B cell (primary cell): ENCODE data around the gene ALDH4A1. TPM values are rescaled to one million over a fixed set of nuclear protein-coding genes. Genes with fewer than 3 reads are reported as not detected.

Source experiments
- ATAC-seq: fragments of 200-7000 bp; cut with Tn5 transposase; one replicate; pipeline ENCODE4 v1.10.0; 2021; ENCODE audit warnings: low read depth, mild to moderate bottlenecking, moderate number of reproducible peaks, moderate library complexity
- CTCF ChIA-PET: fragments of 350-600 bp; sonication (Branson Sonifier 250); formaldehyde crosslinking; loops from one replicate; lab custom pipeline; 2021; ENCODE audit warnings: antibody characterized with exemption, inconsistent platforms; lab: Charles Lee
- POLR2A ChIA-PET: fragments of 350-600 bp; sonication (Branson Sonifier 250); formaldehyde crosslinking; loops from one replicate; lab custom pipeline; 2021; ENCODE audit warnings: antibody characterized with exemption; lab: Charles Lee
- DNase-seq: peaks from one replicate; pipeline ENCODE4 v3.0.0; 2013
- H2AFZ ChIP-seq: 2 replicates; pipeline ENCODE4 v1.6.1; 2012; ENCODE audit warnings: mild to moderate bottlenecking, low read depth, low read length; ENCODE audit not compliant: insufficient read depth, poor library complexity, severe bottlenecking
- H3K27ac ChIP-seq, 2 donors: 1 replicate in 1 of 2; 2 replicates in 1 of 2; pipeline ENCODE4 v1.5.1; 2012 to 2013; ENCODE audit warnings: low read length in 2 of 2, mild to moderate bottlenecking in 2 of 2, moderate library complexity in 1 of 2
- H3K27me3 ChIP-seq, 4 experiments: fragments of 200-600 bp in 1 of 4; sonication (generic) in 1 of 4; replicated peaks in 1 of 4; 1 replicate in 2 of 4; 2 replicates in 2 of 4; pipeline versions ENCODE4 v1.6.1 to v1.7.0; 2013 to 2016; ENCODE audit warnings: low read length in 3 of 4, mild to moderate bottlenecking in 2 of 4, mixed read lengths in 1 of 4, moderate library complexity in 1 of 4; ENCODE audit not compliant: insufficient read depth in 4 of 4, control insufficient read depth in 3 of 4; ENCODE audit errors: control extremely low read depth in 1 of 4
- H3K36me3 ChIP-seq, 2 experiments: replicated peaks in 1 of 2; 1 replicate in 1 of 2; 2 replicates in 1 of 2; pipeline versions ENCODE4 v1.6.1 to v1.7.1; 2013; ENCODE audit warnings: low read length in 1 of 2; ENCODE audit not compliant: insufficient read depth in 2 of 2, control insufficient read depth in 1 of 2; ENCODE audit errors: control extremely low read depth in 1 of 2, extremely low read depth in 1 of 2
- H3K4me1 ChIP-seq, 2 donors: fragments of 200-600 bp in 1 of 2; sonication (generic) in 1 of 2; 1 replicate in 1 of 2; 2 replicates in 1 of 2; pipeline versions ENCODE4 v1.5.1 to v1.6.1; 2013 to 2017; ENCODE audit warnings: low read length in 2 of 2; ENCODE audit not compliant: control insufficient read depth in 2 of 2, insufficient read depth in 2 of 2
- H3K4me2 ChIP-seq: replicated peaks from 2 replicates; pipeline ENCODE3; 2012; ENCODE audit warnings: mild to moderate bottlenecking, low read depth, low read length; ENCODE audit not compliant: poor library complexity, severe bottlenecking
- H3K4me3 ChIP-seq, 5 experiments: fragments of 200-600 bp in 1 of 5; sonication (generic) in 1 of 5; 1 replicate in 3 of 5; 2 replicates in 2 of 5; pipeline versions ENCODE4 v1.5.1 to v1.7.0; 2011 to 2016; ENCODE audit warnings: low read length in 4 of 5, mild to moderate bottlenecking in 4 of 5, low read depth in 2 of 5, control low read depth in 1 of 5, moderate library complexity in 1 of 5; ENCODE audit not compliant: insufficient read depth in 1 of 5; ENCODE audit errors: control extremely low read depth in 1 of 5, extremely low read depth in 1 of 5
- H3K79me2 ChIP-seq: fragments of 200-600 bp; sonication (generic); one replicate; pipeline ENCODE4 v1.6.0; 2016; ENCODE audit warnings: low read length; ENCODE audit not compliant: control insufficient read depth, insufficient read depth
- H3K9ac ChIP-seq: fragments of 200-600 bp; sonication (generic); 2 replicates; pipeline ENCODE4 v1.6.1; 2017; ENCODE audit warnings: mild to moderate bottlenecking, low read length, moderate library complexity
- H3K9me3 ChIP-seq, 3 donors: one replicate each; pipeline versions ENCODE4 v1.6.1 to v1.7.1; 2013; ENCODE audit warnings: low read length in 2 of 3; ENCODE audit not compliant: control insufficient read depth in 2 of 3, insufficient read depth in 1 of 3; ENCODE audit errors: control extremely low read depth in 1 of 3
- H4K20me1 ChIP-seq: 2 replicates; pipeline ENCODE4 v1.6.0; 2012; ENCODE audit warnings: mild to moderate bottlenecking, low read length; ENCODE audit not compliant: insufficient read depth, control insufficient read depth, poor library complexity, severe bottlenecking
- H3K27ac Mint-ChIP-seq: one replicate; pipeline ENCODE4 v1.8.0; 2021; ENCODE audit warnings: mixed read lengths
- H3K27me3 Mint-ChIP-seq: one replicate; pipeline ENCODE4 v1.8.0; 2021; ENCODE audit warnings: mixed read lengths
- H3K4me1 Mint-ChIP-seq: one replicate; pipeline ENCODE4 v1.8.0; 2021; ENCODE audit warnings: mixed read lengths
- H3K4me3 Mint-ChIP-seq: one replicate; pipeline ENCODE4 v1.8.0; 2021; ENCODE audit warnings: mixed read lengths
- H3K9me3 Mint-ChIP-seq: one replicate; pipeline ENCODE4 v1.8.0; 2022; ENCODE audit warnings: mixed read lengths; ENCODE audit not compliant: insufficient read depth
- EZH2 ChIP-seq: IDR thresholded peaks from 2 replicates; pipeline ENCODE4 v1.6.1; 2012; ENCODE audit warnings: borderline replicate concordance, low read depth, mild to moderate bottlenecking, moderate library complexity, low read length; ENCODE audit not compliant: insufficient read depth, poor library complexity, severe bottlenecking
- WGBS: methylation state at CpG from one replicate; pipeline ENCODE4 v1.1.5; 2013; ENCODE audit warnings: missing lambda C conversion rate; ENCODE audit not compliant: insufficient coverage; 5-methylcytosine and 5-hydroxymethylcytosine counted together
- intact Hi-C: fragments of 100-400 bp; cut with micrococcal nuclease; formaldehyde crosslinking; loops from one replicate; pipeline ENCODE4 v1.10.0; 2022
- polyA plus RNA-seq: library from polyadenylated mRNA; depleted of rRNA; stranded (reverse); fragments of >200 nt; gene quantifications from 2 replicates; pipeline ENCODE4 v1.2.3, GENCODE V29; 2012
- total RNA-seq, 2 donors: library from RNA; stranded (reverse); fragments of 120-200 nt in 1 of 2; gene quantifications; 1 replicate in 1 of 2; 2 replicates in 1 of 2; pipeline versions ENCODE4 v1.2.3 to v1.2.4, GENCODE V29; 2013 to 2022
- TF ChIP-seq, protein P1 (sequence below): fragments of 200-600 bp; IDR thresholded peaks from one replicate; pipeline ENCODE4 v1.8.0; 2022; ENCODE audit warnings: antibody characterized with exemption, mild to moderate bottlenecking

ALDH4A1 gene
- total and polyA plus RNA-seq, 2 donors (not counting 1 experiment from before 2014, with no cell fraction given), result 2.7 to 3.4 TPM

DNA sequence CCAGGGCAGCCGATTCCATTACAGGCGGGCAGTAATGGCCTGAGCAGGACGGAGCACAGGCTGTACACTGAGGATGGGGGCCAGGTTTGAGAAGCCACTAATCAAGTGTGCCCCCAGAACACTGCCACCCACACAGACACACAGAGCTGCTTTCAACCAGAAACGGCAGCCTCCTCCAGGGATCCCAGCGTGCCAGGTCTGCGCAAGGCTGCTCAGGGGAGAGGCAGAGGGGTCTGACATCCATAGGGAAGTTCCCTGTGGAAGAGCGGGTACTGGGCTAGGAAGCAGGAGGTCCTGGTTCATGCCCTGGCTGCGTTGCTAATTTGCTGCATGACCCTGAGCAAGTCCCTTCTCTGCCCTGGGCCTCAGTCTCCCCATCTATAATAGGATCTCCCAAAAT, 26.1 kb upstream of the ALDH4A1 start:
- CTCF ChIA-PET, result interaction anchor here (0.6 to 9.7 kb wide), 6 partner anchors 15 to 128 kb away, joined by 3 to 127 read pairs (median 38); partner anchors contain the start of gene IFFO2
- 71% methylated on average over 8 of the region's 8 CpGs for WGBS
- H3K27me3 ChIP-seq, result no peaks in the 10 kb centered on the region
- H3K9ac ChIP-seq, result peak overlapping the region; percentile 57
- intact Hi-C loops, result loop anchor here (5.0 kb wide), 1 partner anchor 44 kb away; no protein-coding TSS in a partner anchor
- H3K9me3 ChIP-seq, result no peaks in the 10 kb centered on the region
- H4K20me1 ChIP-seq, result peaks cover 69% of the 10 kb centered on the region
- Mint-ChIP-seq H3K27me3 (no peaks in the 10 kb centered on the region), H3K27ac (peak overlapping the region; percentile 97), H3K4me3 (peak overlapping the region; percentile 68), H3K9me3 (no peaks in the 10 kb centered on the region), H3K4me1 (peaks cover 82% of the 10 kb centered on the region)
- POLR2A ChIA-PET, result interaction anchor here (1.7 to 2.6 kb wide), 3 partner anchors 15 to 27 kb away, joined by 6 to 37 read pairs (median 8); no protein-coding TSS in a partner anchor
- DNase-seq (no peak), ATAC-seq (no peak)
- H3K4me3 ChIP-seq, result peak overlapping the region in 1 of 5 experiments; percentile 51
- H3K4me1 ChIP-seq, result peaks cover 60 to 61% of the 10 kb centered on the region in 2 donors
- H3K36me3 ChIP-seq, result no peaks in the 10 kb centered on the region
- H3K4me2 ChIP-seq, result peak overlapping the region; percentile 81
- H3K27ac ChIP-seq, result no peak overlapping the region
- H2AFZ ChIP-seq, result no peak overlapping the region
- TF ChIP-seq, protein P1, sequence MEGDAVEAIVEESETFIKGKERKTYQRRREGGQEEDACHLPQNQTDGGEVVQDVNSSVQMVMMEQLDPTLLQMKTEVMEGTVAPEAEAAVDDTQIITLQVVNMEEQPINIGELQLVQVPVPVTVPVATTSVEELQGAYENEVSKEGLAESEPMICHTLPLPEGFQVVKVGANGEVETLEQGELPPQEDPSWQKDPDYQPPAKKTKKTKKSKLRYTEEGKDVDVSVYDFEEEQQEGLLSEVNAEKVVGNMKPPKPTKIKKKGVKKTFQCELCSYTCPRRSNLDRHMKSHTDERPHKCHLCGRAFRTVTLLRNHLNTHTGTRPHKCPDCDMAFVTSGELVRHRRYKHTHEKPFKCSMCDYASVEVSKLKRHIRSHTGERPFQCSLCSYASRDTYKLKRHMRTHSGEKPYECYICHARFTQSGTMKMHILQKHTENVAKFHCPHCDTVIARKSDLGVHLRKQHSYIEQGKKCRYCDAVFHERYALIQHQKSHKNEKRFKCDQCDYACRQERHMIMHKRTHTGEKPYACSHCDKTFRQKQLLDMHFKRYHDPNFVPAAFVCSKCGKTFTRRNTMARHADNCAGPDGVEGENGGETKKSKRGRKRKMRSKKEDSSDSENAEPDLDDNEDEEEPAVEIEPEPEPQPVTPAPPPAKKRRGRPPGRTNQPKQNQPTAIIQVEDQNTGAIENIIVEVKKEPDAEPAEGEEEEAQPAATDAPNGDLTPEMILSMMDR, result no peak
- TF ChIP-seq EZH2, result no peak
- H3K79me2 ChIP-seq, result peaks cover 87% of the 10 kb centered on the region

DNA sequence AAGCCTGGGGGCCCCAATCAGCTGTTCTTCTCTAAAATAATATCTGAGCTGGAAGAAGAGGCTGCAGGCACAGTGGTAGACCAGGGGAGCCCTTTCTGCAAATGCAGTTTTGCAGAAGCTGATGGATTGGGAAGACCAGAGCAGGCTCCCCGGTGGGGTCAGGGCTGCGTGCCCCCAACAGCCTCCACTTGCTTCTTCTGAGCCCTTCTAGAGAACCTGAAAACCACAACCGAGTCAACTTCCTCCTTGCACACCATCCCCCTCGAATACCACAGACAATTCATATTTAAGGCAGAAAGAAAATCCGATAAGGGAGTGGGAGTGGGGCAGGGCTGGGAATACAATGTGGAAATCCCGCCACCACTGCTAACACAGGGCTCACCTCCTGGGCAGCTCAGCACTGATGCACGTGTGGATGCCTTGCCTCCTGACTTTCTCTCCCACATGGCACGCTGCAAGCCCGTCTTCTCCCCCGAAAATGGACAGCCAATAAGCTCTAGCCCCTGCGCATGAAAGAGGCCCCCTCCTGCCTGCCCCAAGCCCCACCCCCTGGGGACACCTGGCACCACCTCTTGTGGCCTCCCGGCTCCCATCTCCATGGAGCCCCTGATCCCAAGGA, 25.4 kb upstream of the ALDH4A1 start:
- no peak for TF ChIP-seq EZH2
- TF ChIP-seq, protein P1, result no peak
- H3K9me3 Mint-ChIP-seq, result no peaks in the 10 kb centered on the region
- DNase-seq, result peak; percentile 74
- CTCF ChIA-PET, result interaction anchor here (0.6 to 9.7 kb wide), 9 partner anchors 15 to 129 kb away, joined by 3 to 127 read pairs (median 9); partner anchors contain the start of genes ALDH4A1 and IFFO2
- Histone ChIP-seq H3K4me3 (peak overlapping the region in 4 of 5 experiments; percentile 28 to 51 (median 40)), H4K20me1 (peaks cover 69% of the 10 kb centered on the region), H2AFZ (peak overlapping the region; percentile 9), H3K4me1 (peaks cover 61 to 63% of the 10 kb centered on the region in 2 donors), H3K79me2 (peaks cover 87% of the 10 kb centered on the region), H3K36me3 (no peaks in the 10 kb centered on the region), H3K9me3 (no peaks in the 10 kb centered on the region), H3K9ac (peak overlapping the region; percentile 57), H3K4me2 (peak overlapping the region; percentile 81), H3K27ac (peak overlapping the region; percentile 73 to 85), H3K27me3 (no peaks in the 10 kb centered on the region)
- peak overlapping the region; percentile 68 for H3K4me3 Mint-ChIP-seq
- peak; percentile 56 for ATAC-seq
- H3K27me3 Mint-ChIP-seq, result no peaks in the 10 kb centered on the region
- 7% methylated on average over 7 of the region's 12 CpGs for WGBS
- intact Hi-C loops, result loop anchor here (1.0 to 5.0 kb wide), 5 partner anchors 20 to 45 kb away; partner anchors contain the start of genes ALDH4A1 and IFFO2
- H3K27ac Mint-ChIP-seq, result peak overlapping the region; percentile 97
- POLR2A ChIA-PET, result interaction anchor here (0.6 to 2.6 kb wide), 9 partner anchors 16 to 536 kb away, joined by 3 to 37 read pairs (median 7); partner anchors contain the start of genes ALDH4A1 and IFFO2
- peaks cover 83% of the 10 kb centered on the region for H3K4me1 Mint-ChIP-seq
